Ishikawa (cell line): ENCODE results near the gene GOSR2.

Experiments used
- CREB1 ChIP-seq: IDR thresholded peaks from 2 replicates; pipeline ENCODE4 v1.6.1; 2012; ENCODE audit warnings: low read depth
- EGR1 ChIP-seq: IDR thresholded peaks from 2 replicates; pipeline ENCODE4 v1.6.1; 2012
- EP300 ChIP-seq: IDR thresholded peaks from 2 replicates; pipeline ENCODE4 v1.6.1; 2012; ENCODE audit warnings: borderline replicate concordance
- RAD21 ChIP-seq: IDR thresholded peaks from 2 replicates; pipeline ENCODE4 v1.6.1; 2012; ENCODE audit warnings: low read depth
- TF ChIP-seq, protein P1 (sequence below): IDR thresholded peaks from 2 replicates; pipeline ENCODE4 v1.6.1; 2012
- TF ChIP-seq, protein P2 (sequence below): IDR thresholded peaks from 2 replicates; pipeline ENCODE4 v1.6.1; 2012
- TF ChIP-seq, protein P3 (sequence below): IDR thresholded peaks from 2 replicates; pipeline ENCODE4 v1.6.1; 2012; ENCODE audit warnings: low read depth, mild to moderate bottlenecking

DNA sequence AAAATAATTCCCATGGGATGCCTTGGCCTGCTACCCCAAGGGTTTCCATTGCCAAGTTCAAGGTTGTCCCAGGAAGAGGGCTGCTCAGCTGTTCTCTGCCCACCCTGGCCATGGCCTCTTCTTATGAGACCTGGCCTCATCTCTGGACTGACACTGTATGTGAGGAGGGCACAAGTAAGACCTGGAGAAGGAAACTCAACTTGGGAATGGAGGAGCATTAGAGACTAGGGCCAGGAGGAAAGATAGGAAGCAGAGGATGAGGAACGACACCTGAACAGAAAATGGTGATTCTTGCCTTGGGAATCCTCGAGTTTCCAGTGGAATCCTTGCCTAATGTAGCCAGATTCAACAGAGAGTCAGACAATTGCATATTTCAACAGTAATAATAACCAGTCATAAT is 24.6 kb upstream of the GOSR2 start:
- no peak for TF ChIP-seq CREB1
- TF ChIP-seq, protein P1, sequence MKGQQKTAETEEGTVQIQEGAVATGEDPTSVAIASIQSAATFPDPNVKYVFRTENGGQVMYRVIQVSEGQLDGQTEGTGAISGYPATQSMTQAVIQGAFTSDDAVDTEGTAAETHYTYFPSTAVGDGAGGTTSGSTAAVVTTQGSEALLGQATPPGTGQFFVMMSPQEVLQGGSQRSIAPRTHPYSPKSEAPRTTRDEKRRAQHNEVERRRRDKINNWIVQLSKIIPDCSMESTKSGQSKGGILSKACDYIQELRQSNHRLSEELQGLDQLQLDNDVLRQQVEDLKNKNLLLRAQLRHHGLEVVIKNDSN: no peak
- TF ChIP-seq EP300: no peak
- no peak for TF ChIP-seq EGR1
- TF ChIP-seq, protein P2, sequence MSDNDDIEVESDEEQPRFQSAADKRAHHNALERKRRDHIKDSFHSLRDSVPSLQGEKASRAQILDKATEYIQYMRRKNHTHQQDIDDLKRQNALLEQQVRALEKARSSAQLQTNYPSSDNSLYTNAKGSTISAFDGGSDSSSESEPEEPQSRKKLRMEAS: no peak
- no peak for TF ChIP-seq RAD21
- TF ChIP-seq, protein P3, sequence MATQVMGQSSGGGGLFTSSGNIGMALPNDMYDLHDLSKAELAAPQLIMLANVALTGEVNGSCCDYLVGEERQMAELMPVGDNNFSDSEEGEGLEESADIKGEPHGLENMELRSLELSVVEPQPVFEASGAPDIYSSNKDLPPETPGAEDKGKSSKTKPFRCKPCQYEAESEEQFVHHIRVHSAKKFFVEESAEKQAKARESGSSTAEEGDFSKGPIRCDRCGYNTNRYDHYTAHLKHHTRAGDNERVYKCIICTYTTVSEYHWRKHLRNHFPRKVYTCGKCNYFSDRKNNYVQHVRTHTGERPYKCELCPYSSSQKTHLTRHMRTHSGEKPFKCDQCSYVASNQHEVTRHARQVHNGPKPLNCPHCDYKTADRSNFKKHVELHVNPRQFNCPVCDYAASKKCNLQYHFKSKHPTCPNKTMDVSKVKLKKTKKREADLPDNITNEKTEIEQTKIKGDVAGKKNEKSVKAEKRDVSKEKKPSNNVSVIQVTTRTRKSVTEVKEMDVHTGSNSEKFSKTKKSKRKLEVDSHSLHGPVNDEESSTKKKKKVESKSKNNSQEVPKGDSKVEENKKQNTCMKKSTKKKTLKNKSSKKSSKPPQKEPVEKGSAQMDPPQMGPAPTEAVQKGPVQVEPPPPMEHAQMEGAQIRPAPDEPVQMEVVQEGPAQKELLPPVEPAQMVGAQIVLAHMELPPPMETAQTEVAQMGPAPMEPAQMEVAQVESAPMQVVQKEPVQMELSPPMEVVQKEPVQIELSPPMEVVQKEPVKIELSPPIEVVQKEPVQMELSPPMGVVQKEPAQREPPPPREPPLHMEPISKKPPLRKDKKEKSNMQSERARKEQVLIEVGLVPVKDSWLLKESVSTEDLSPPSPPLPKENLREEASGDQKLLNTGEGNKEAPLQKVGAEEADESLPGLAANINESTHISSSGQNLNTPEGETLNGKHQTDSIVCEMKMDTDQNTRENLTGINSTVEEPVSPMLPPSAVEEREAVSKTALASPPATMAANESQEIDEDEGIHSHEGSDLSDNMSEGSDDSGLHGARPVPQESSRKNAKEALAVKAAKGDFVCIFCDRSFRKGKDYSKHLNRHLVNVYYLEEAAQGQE: no peak
